DMS53 treated with DMSO at 0.1 percent for 48 hours (cell line): Measurements from ENCODE around the gene HDAC9.

Experiments used
- DNase-seq: peaks from one replicate; lab custom pipeline; 2025; ENCODE audit not compliant: unreplicated experiment; lab: John Stamatoyannopoulos, UW

The HDAC9 gene

GRCh38 chr7:18521945-18522566 lies 26.5 kb downstream of the HDAC9 start:
- DNase-seq: no peak

GRCh38 chr7:18524248-18524647 lies 28.7 kb downstream of the HDAC9 start:
- no peak for DNase-seq

DNA sequence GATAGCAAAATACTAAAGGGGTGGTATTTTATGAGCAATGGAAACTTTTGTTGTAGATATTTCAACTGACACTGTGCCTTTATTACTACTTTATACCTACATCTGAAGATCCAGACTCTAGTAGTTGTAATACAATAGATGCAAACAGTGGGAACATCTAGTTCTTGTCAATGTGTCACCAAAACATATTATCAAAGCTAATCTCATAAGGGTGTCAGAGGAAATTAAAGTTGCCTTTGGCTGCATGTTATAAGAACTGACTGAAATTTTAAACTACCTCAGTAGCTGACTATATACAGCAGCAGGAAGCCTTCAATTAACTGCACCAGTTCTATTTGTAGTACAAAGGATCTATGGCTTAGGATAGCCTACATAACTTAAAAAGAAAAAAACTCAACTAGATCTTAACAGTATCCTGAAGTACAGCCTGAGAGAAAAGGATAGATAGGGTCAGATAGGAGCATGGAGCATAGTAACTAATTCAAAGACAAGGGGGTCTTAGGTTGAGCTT lies 30.9 kb downstream of the HDAC9 start:
- no peak for DNase-seq

- DNase-seq: no peak
These were observed 33.7 kb downstream of the HDAC9 start for GRCh38 chr7:18529239-18529638.

DNA sequence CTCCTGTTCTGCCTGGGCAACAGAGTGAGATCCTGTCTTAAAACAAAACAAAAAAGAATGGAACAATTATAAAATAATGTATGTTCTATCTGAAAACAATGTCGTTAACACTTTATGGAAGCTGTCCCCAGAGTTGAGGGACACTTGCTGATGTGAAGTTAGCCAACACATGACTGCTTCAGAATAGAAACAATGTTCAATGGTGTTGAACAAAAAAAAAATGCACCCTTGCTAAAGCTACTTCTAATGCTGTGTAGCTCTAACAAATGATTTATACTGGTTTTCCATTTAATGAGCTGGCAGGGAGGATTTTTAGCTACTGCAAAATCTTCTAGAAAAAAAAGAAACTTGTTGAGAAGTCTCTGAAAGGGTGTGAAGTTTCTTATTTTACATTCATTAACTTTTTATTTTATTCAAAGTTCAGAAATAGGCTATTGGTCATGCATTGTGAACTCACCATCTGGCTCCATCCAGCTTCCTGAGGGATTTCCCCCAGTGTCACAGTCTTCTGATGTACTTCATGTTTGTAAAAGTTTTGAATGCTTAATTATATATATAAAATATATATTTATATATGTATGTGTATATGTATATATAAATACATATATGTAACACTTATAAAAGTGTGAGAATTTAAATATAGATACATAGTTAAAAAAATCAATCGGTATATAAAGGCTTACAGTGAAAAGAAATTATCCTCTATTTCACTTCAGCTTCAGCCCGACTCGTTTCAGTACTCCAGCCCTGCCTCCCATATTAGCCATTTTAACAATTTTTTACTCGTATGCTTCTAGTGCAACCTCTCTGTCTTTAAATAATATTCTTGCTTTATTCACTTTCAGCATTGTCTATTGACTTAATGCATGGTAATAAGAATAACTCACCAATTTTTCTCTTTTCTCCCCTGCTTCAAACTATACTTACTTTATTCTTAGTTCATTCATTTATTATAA lies 35.0 kb downstream of the HDAC9 start:
- DNase-seq: no peak

GRCh38 chr7:18531539-18531938 lies 36.0 kb downstream of the HDAC9 start:
- DNase-seq: no peak

GRCh38 chr7:18532813-18533212 lies 37.3 kb downstream of the HDAC9 start:
- no peak for DNase-seq

DNA sequence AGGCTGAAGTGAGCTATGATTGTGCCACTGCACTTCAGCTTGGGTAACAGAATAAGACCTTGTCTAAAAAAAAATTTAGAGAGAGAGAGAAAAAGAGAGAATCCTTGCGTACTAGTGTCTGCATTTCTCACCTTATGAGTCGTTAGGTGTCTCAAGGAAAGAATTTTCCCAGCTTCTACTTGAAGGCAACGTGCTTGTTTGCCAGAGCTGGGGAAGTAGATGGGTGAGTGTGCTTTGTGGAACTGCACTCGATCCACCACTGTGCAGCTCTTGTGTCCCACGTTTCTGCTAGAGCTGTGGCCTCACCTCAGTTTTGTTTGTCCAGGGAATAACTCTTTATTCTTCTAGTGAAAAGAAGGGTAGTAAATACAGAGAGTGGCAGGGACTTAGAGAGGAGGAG lies 38.9 kb downstream of the HDAC9 start:
- no peak for DNase-seq

DNA sequence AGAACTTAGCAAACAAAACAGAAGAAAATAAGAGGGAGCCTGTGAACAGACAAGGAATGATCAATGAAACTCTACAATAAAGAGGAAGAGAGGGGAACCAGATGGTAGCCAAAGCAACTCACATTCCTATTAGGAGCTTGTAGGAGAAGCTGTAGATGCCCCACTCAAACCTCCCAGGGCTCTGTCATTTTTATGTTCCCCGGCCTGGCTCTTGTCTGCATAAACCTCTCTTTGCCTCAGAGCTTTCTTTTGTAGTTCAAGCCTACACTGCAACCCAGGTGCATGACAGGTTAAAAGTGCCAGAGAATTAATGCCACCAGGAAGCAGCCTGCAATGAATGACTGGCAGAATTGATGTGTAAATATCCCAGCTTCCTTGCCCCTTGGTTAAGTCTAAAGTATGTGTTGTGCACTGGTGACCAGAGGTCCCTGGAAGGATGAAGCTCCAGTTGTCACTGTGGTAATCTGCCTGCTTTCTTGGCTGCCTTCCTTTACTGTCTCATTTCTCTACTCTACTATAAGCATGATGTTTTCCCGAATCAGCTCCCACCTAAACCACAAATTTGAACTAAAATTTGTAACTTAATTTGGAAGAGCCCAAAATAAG lies 40.4 kb downstream of the HDAC9 start:
- peak; percentile 58 for DNase-seq

DNA sequence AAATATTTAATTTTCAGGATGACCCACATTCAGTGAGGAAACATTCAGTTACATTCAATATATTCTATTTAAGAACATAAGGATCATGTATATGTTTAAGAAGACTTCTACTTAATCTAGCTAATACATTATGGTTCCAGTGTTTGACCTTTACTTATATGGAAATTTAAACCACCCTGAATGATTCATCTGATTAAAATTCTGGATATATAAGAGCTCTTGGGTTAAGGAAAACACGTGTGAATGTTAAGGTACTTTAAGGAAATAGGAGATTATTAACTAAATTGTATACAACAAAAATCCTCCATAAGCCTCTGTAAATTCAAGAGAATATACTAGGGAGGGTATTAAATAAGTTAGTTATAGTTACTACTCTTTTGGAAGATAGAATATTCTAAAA lies 40.9 kb downstream of the HDAC9 start:
- no peak for DNase-seq

DNA sequence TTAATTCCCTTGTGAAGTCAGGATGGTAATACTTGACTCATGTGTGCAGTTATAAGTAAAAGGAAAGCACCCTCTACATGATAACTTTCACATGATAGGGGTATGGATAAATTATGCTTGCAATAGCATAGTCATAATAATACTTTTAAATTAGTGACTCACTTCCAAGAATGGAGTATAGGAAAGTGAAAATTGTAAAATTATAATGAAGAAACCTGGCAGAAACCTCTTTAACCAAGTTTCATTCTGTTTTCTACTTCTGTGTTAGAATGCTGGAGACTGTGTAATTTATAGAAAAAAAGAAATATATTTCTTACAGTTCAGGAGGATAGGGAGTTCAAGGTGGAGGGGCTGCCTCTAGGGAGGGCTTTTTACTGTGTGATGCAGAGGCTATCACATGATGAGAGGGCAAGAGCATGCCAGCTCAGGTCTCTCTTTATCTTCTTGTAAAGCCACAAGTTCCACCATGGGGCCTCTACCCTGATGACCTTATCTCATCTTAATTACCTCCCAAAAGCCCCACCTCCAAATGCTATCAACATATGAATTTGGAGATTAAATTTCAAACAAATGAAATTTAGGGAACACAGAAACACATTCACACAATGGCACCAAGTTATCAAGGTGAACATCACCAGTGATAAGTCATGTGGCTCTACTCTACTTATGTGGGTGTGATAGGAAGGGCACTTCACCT lies 43.2 kb downstream of the HDAC9 start:
- no peak for DNase-seq

DNA sequence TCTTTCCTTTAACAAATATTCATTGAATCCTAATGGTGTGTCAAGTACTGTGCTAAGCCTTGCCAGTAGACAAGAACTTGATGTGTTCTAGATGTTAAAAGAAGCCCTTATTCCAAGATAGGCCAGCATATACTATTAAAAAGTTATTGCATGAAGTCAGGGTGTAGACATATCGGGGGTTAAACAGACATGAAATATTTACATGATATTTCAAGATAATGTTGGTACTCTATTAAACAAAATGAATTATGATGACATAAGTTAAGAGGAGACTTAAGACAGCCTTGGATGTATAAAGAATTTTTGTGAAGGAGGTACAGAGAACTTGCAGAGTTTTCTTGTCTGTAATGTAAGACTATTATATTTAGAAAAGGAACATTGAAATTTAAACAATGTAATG lies 44.8 kb downstream of the HDAC9 start:
- no peak for DNase-seq

DNA sequence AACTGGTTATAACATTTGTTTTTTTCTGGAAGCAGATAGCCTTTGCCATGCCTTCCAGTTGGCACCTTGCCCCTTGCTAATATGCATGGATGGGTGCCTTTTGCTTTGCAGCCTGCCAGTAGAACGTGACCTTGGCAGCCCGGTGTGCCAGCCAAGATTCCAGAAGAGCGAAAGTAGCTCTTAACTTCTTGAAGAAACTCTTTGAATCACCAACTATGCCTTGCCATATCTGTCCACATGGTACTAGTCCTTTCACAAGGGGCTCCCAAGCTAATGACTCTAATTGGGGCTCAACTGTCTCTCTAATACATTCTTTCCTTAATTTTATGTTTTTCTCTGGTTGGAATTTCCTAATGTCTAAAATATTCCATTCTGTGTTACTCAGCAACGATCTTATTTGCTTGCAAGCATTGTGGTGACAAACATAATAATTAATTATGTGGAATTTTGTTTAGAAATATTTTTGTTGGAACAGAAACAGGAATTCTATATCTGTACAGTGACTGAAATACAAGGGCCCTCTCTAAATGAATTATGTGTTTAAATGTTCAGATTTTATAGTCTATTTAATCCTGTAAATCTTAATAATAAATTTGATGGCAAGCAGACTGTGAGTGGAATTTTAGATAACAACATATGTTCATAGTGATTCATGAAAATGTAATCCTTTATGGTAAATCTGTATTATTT lies 45.8 kb downstream of the HDAC9 start:
- no peak for DNase-seq

GRCh38 chr7:18541871-18542212 lies 46.3 kb downstream of the HDAC9 start:
- no peak for DNase-seq

DNA sequence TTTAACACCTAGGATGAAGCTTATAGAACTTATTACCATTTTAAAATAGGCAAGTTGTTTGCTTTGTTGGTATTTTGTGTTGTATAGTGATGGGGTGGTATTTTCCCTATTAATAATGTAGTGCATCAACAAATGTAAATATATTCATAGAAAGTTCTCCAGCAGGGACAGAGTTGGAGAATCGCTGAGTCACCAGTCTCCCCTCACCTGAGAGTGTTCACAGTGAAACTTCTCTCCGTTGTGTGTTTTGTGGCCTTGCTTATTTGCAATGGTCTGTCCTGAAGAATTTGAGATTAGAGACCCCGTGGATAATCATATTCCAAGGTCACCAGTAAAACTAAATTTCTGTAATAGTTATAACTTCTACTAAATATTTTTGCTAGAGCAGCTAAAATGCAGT lies 51.0 kb downstream of the HDAC9 start:
- DNase-seq: no peak

GRCh38 chr7:18547509-18548187 lies 52.1 kb downstream of the HDAC9 start:
- DNase-seq: no peak

GRCh38 chr7:18548534-18548933 lies 53.0 kb downstream of the HDAC9 start:
- peak; percentile 28 for DNase-seq

DNA sequence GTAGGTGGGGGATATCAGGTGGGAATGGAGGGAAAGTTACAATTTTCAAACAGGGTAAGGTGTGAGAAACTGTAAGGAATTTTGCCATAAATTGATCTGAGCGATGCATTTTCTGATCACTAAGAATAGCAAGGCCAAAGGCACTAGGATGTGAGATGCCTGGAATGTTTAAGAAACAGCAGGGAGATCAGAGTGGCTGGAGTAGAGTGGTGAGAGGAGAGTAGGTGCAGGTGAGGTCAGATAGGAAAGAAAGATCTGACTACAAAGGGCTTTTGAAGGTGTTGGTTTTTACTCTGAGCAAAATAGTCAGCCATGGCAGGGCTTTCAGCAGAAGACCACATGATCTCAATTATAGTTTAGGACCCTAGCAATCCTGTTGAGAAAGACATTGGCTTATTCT lies 55.0 kb downstream of the HDAC9 start:
- DNase-seq: no peak

DNA sequence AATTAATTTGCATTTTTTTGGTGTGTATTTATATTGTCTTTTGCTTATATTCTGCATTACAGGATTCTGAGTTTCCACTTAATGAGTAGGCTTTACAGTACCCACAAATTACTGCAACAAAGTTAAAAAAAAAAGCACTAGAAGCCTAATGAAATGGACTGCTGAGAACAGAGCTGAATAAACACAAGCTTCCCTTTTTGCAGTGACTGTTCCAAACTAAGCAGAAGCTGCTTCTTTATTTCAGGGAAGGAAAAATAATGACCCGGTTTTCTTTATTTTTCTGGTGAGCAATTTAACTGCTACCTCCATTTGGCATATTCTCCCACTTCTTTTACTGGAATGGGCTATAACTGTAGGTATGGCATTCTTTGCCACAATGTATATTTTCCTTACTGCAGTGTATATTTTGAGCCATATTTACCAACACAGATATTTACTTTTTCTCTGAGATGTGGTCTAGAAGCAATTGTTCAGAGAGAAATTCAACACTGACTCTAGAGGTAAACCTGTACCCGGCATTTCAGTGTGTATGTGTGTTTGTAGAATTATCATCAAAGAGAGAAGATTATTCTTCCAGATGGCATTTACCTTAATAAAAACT lies 56.9 kb downstream of the HDAC9 start:
- no peak for DNase-seq
